Retinal pigment epithelial cell (primary cell): Measurements from ENCODE around the gene MAPKAPK2.

Experiments used
- DNase-seq: peaks from one replicate; pipeline ENCODE4 v3.0.0-alpha.2; 2010; ENCODE audit warnings: low read depth
- H3K4me3 ChIP-seq: 2 replicates; pipeline ENCODE4 v1.5.1; 2011; ENCODE audit warnings: mild to moderate bottlenecking, low read length, control low read depth, moderate library complexity
- TF ChIP-seq, protein P1 (sequence below): conservative IDR thresholded peaks from 2 replicates; pipeline ENCODE4 v1.5.1; 2011; ENCODE audit warnings: low read depth, low read length, control low read depth, inconsistent platforms

Gene MAPKAPK2

DNA sequence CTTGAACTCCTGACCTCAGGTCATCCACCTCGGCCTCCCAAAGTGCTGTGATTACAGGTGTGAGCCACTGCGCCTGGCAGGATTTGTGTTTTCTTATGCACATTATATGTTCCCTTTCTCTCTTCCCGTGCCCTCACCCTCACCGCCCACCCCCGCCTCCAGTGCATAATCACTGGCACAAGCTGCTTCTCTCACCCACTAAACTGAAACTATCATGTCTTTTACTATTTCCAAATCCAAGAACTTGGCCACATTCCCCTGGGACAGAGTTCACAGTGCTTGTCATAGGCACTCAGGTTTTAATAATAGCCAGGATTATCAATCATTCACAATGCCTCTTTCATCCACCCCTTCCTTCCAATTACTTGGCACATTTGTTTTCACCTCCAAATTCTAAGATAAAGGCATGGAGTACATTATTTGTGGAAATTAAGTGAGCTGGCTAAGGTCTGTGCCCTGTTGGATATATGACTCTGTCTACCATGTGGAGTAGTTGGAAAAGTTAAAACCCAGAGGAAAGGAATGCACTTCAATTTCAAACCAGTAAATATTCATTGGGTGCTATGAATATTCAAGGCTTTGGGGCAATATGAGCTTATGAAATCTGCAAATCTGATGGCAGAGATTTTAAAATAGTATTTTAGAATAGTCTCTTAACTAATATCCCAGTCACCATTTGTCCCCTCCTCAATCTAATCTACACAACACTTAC, 17.6 kb upstream of the MAPKAPK2 start:
- no peak for DNase-seq
- TF ChIP-seq, protein P1, sequence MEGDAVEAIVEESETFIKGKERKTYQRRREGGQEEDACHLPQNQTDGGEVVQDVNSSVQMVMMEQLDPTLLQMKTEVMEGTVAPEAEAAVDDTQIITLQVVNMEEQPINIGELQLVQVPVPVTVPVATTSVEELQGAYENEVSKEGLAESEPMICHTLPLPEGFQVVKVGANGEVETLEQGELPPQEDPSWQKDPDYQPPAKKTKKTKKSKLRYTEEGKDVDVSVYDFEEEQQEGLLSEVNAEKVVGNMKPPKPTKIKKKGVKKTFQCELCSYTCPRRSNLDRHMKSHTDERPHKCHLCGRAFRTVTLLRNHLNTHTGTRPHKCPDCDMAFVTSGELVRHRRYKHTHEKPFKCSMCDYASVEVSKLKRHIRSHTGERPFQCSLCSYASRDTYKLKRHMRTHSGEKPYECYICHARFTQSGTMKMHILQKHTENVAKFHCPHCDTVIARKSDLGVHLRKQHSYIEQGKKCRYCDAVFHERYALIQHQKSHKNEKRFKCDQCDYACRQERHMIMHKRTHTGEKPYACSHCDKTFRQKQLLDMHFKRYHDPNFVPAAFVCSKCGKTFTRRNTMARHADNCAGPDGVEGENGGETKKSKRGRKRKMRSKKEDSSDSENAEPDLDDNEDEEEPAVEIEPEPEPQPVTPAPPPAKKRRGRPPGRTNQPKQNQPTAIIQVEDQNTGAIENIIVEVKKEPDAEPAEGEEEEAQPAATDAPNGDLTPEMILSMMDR, result no peak
- H3K4me3 ChIP-seq, result no peak overlapping the region

DNA sequence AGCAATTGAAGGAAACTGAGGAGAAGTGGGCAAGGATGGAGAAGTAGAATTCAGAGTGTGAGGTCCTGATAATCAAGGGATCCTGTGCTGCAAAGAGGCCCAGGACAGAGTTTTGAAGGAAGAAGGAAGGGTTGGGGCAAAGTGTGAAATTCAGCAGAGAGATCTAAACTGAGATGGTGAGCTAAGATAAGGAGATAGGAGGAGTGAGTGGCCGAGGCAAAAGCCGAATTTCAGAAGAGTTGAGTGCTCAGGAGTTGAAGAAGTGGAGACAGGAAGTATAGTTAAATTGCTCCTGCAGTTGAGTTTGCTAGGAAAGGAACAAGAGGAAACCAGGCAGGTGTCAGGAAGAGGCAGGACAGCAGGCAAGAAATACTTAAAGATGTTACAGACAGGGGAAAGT, 16.4 kb upstream of the MAPKAPK2 start:
- TF ChIP-seq, protein P1, result no peak
- DNase-seq, result no peak

DNA sequence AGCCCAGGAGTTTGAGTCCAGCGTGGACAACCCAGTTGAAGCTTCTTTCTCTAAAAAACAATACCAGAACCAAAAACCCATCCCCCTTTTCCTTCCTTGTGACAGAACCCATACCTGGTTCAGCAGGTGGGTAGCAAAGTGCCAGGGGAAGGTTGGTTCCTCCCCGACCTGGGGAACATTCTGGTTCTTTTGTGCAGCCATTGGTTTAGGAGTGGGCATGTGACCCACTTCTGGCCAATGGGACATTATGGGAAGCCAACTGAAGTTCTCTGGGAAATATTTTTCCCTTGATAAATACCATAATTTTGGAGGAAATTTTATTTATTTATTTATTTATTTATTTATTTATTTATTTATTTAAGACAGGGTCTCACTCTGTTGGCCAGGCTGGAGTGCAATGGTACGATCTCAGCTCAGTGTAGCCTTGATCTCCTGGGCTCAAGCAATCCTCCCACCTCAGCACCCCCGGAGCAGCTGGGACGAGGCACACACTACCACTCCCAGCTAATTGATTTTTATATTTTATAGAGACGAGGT, 15.8 kb upstream of the MAPKAPK2 start:
- DNase-seq, result no peak
- H3K4me3 ChIP-seq, result no peak overlapping the region
- TF ChIP-seq, protein P1, result no peak

More for the DNA sequence above, 16.4 kb upstream of the MAPKAPK2 start:
- no peak overlapping the region for H3K4me3 ChIP-seq

DNA sequence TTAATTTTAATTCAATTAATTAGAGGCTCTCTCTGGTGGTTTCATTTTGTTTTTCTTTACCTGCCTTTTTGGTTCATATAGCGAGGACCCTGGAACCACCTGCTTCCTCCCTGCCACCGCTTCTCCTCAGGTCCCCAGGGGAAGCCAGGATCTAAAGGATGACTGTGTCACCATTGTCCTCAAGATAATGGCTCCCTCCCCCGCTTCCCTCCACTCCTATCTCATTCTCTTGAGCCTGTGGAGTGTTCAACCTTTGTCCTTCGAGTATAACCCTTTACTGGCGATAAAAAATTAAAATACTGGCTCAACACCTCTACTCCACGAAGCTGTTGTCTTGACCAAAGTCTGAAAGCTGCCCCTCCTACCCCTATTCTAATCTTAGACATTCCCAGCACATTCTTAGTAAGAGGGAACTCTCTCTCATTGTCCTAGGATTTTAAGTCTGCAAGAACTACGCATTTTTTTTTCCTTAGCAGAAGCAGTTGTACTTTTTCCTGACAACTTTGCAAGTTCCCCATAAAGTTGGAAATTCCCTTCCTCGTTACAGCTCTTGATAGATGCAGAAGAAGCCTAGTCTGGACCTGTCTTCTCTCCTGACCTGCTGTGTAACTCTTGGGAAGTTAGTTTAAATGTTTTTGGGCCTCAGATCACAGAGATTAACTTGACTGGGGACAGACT, 12.6 kb upstream of the MAPKAPK2 start:
- TF ChIP-seq, protein P1, result no peak
- DNase-seq, result no peak
- H3K4me3 ChIP-seq, result no peak overlapping the region

DNA sequence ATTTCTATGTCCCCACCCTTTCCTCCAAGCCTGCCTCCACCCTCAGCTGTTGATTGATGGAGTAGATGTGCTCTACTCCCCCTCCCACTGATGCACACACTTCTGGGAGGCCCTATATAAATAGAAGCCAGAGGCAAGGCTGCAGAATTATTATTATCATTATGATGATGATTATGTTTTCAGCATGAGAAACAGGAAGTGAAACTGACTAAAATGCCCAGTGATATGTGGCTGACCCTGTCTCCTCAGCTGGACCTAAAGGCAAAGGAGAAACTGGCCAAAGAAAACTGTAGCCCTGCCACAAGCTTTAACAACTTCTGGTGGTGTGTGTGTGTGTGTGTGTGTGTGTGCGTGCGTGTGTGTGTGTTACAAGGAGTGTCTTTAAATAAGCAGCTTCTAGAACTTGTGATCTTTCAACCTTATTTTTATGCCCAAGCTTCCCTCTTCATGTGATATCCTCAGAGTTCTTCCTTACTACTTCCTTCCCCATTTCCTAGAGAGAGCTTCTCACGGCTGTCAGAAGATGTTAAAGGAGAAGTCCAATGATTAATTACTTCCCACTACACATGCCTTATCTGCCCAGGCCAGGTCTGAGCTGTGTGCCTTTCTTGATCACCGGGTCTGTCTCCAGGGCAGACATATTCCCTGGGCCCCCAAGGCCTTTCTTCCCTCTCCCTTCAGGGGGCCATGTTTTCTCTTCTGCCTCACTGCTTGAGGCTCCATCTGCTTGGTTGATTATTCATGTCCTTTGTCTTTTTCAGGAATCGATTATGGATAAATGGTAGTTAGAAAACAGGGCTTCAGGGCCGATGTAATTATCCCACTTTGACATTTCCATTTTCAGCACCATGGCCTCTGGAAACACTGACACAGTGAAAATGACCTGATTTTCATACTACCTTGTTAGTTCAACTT, 11.6 kb upstream of the MAPKAPK2 start:
- no peak for DNase-seq
- no peak overlapping the region for H3K4me3 ChIP-seq
- TF ChIP-seq, protein P1, result no peak

DNA sequence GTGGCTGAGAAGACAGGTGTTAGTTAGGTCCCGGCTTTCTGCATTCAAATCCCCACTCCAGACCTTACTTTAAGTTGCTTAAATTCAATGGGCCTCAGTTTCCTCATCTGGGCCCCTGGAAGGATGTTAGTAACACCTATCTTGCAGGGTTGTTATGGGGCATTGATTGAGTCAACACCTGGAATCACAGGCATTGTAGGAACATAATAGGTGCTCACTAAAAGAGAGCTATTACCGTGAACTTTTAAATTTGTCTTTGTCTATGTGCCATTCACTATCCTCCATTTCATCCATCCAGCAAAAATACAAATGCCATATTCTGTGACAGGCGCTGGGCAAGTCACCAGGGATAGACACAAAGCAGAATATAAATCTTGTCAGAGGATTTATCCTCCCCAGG, 10.5 kb upstream of the MAPKAPK2 start:
- no peak for DNase-seq
- TF ChIP-seq, protein P1, result no peak
- no peak overlapping the region for H3K4me3 ChIP-seq
